Osteocyte (in vitro differentiated cells): ENCODE results near the gene ZDHHC14. TPM values are rescaled to one million over a fixed set of nuclear protein-coding genes. Genes with fewer than 3 reads are reported as not detected.

Experiments used
- DNase-seq: peaks from one replicate; pipeline ENCODE4 v3.0.0; 2021; ENCODE audit warnings: mixed read lengths; ENCODE audit not compliant: unreplicated experiment; ENCODE audit errors: extremely low spot score
- H3K27ac Mint-ChIP-seq: one replicate; pipeline ENCODE4 v1.8.0; 2021; ENCODE audit warnings: mild to moderate bottlenecking, mixed read lengths; ENCODE audit not compliant: unreplicated experiment
- H3K27me3 Mint-ChIP-seq: one replicate; pipeline ENCODE4 v1.8.0; 2021; ENCODE audit warnings: mixed read lengths; ENCODE audit not compliant: unreplicated experiment
- H3K36me3 Mint-ChIP-seq: one replicate; pipeline ENCODE4 v1.8.0; 2021; ENCODE audit warnings: mixed read lengths; ENCODE audit not compliant: unreplicated experiment
- H3K4me1 Mint-ChIP-seq: one replicate; pipeline ENCODE4 v1.8.0; 2021; ENCODE audit warnings: mixed read lengths; ENCODE audit not compliant: unreplicated experiment
- H3K4me3 Mint-ChIP-seq: one replicate; pipeline ENCODE4 v1.8.0; 2021; ENCODE audit warnings: mild to moderate bottlenecking, moderate library complexity, mixed read lengths; ENCODE audit not compliant: unreplicated experiment
- H3K9me3 Mint-ChIP-seq: one replicate; pipeline ENCODE4 v1.8.0; 2021; ENCODE audit warnings: mixed read lengths; ENCODE audit not compliant: unreplicated experiment
- CTCF ChIP-seq: fragments of 200-600 bp; sonication (generic); IDR thresholded peaks from 2 replicates; pipeline ENCODE4 v1.5.0; 2021; ENCODE audit warnings: antibody characterized with exemption, mild to moderate bottlenecking, moderate library complexity
- total RNA-seq: library from RNA; stranded (reverse); gene quantifications from 2 replicates; pipeline ENCODE4 v1.2.1, GENCODE V29; 2021

ZDHHC14 gene
- total RNA-seq, 1 donor from 2014 or later, result 9.1 TPM

DNA sequence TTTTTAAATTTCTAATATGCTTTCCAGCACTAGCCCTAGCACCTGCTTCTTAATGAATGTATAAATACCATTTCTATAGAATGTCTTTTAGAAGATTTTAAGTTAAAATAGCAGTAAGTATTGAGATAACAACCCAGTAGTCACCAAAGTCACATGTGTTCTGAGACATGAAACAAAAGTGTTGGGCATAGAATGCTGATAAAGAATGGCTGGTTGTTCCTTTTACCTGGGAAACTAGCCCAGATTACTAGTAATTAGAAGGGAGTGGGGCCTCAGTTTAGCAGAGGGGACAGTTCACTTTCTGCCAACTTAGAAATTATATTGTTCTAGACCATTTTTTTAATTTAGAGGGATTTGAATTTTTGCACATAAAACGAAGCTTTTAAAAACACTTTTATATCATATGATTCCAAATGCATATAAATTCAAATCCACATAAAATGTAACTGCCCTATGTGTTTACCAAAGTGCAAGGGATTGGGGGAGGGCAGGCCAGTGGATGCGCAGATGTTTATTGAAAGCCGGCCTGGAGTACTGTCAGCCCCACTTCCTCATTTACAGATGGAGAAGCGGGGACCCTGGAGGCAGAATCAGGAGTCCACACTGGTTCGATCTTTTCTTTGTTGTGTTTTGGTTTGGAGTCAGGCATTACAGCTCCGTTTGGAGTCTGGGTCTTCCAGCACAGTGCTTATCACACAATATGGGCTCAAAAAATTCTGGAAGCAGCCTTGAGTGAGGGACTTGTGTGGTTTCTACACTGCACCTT lies 139.8 kb downstream of the ZDHHC14 start:
- Mint-ChIP-seq H3K27me3 (no peaks in the 10 kb centered on the region), H3K9me3 (no peaks in the 10 kb centered on the region), H3K4me1 (no peaks in the 10 kb centered on the region), H3K36me3 (no peaks in the 10 kb centered on the region), H3K27ac (no peak overlapping the region), H3K4me3 (no peak overlapping the region)
- no peak for TF ChIP-seq CTCF
- peak; percentile 48 for DNase-seq

DNA sequence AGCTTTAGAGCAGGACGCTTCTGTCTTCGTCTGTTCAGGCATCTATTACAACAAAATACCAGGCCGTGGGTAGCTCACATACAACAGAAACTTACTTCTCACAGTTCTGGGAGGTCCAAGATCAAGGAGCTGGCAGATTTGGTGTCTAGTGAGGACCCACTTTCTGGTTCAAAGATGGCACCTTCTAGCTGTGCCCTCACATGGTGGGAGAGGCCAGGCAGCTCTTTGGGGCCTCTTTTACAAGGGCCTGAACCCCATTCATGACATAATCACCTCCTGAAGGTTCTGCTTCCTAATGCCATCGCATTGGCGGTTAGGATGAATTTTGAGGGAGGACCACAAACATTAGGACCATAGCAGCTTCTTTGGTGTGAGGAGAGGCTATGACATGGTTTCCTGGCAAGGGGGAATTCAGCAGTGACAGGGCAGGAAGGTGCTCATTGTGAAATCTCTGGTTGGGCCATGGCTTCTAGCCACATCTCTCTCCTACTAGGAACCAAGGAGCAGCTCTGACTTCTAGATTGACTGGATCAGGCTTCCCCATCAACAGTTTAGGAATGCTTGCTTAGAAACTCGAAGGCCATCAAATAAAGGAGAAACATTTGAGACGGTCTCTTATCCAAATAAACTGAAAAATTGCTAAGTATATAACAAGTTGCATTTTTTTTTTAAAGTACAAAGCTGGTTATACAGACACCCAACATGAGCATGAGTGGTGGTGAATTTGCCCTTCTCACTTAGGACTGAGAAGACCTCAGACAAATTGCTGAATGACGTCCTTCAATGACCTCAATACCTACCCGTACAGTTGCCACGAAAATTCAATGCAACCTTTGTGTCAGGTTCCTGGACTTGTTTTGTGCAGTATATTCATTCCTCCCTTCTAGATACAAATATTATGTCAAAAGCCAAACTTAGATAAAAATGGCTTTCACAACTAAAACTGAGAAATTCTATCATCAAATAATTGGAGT lies 140.7 kb downstream of the ZDHHC14 start:
- H3K4me1 Mint-ChIP-seq, result no peaks in the 10 kb centered on the region
- no peaks in the 10 kb centered on the region for H3K36me3 Mint-ChIP-seq
- no peaks in the 10 kb centered on the region for H3K9me3 Mint-ChIP-seq
- TF ChIP-seq CTCF, result no peak
- no peak overlapping the region for H3K27ac Mint-ChIP-seq
- peak; percentile 34 for DNase-seq
- no peaks in the 10 kb centered on the region for H3K27me3 Mint-ChIP-seq
- no peak overlapping the region for H3K4me3 Mint-ChIP-seq

GRCh38 chr6:157522472-157522871 lies 141.5 kb downstream of the ZDHHC14 start:
- Mint-ChIP-seq H3K9me3 (no peaks in the 10 kb centered on the region), H3K4me1 (peaks cover 4% of the 10 kb centered on the region), H3K27ac (no peak overlapping the region), H3K4me3 (no peak overlapping the region), H3K36me3 (no peaks in the 10 kb centered on the region), H3K27me3 (no peaks in the 10 kb centered on the region)
- TF ChIP-seq CTCF, result no peak
- DNase-seq, result no peak

- Mint-ChIP-seq H3K27ac (no peak overlapping the region), H3K36me3 (no peaks in the 10 kb centered on the region), H3K27me3 (no peaks in the 10 kb centered on the region), H3K4me1 (peaks cover 22% of the 10 kb centered on the region), H3K9me3 (no peaks in the 10 kb centered on the region), H3K4me3 (no peak overlapping the region)
- no peak for TF ChIP-seq CTCF
- DNase-seq, result peak; percentile 49
Measured at GRCh38 chr6:157524735-157525134, 143.7 kb downstream of the ZDHHC14 start.
